HepG2 (cell line): ENCODE measurements around the gene VPS25. TPM values are rescaled to one million over a fixed set of nuclear protein-coding genes. Genes with fewer than 3 reads are reported as not detected.

Experiments
- AGO1 ChIP-seq: fragments of 200-400 bp; formaldehyde crosslinking; IDR thresholded peaks from 2 replicates; pipeline ENCODE4 v1.6.1; 2017; ENCODE audit warnings: mild to moderate bottlenecking, low read depth, low read length, moderate library complexity; ENCODE audit not compliant: poor library complexity, severe bottlenecking
- AKAP8 ChIP-seq: sonication (generic); formaldehyde crosslinking; IDR thresholded peaks from 2 replicates; pipeline ENCODE4 v1.5.1; 2020; ENCODE audit warnings: mild to moderate bottlenecking, missing genetic modification reagents
- CENPX ChIP-seq: sonication (generic); formaldehyde crosslinking; IDR thresholded peaks from 2 replicates; pipeline ENCODE4 v1.9.0; 2021; ENCODE audit warnings: mild to moderate bottlenecking, missing genetic modification reagents, moderate library complexity
- EZH2 ChIP-seq: conservative IDR thresholded peaks from 2 replicates; pipeline ENCODE4 v1.6.1; 2012; ENCODE audit warnings: mild to moderate bottlenecking, low read depth, low read length, moderate library complexity
- FOXJ3 ChIP-seq: sonication (generic); formaldehyde crosslinking; IDR thresholded peaks from 2 replicates; pipeline ENCODE4 v1.4.0; 2020; ENCODE audit warnings: missing genetic modification reagents, mild to moderate bottlenecking, borderline replicate concordance
- FOXK1 ChIP-seq: sonication (generic); formaldehyde crosslinking; IDR thresholded peaks from 2 replicates; pipeline ENCODE4 v1.4.0; 2020; ENCODE audit warnings: low read depth, missing genetic modification reagents, borderline replicate concordance
- IRF2 ChIP-seq: IDR thresholded peaks from 2 replicates; pipeline ENCODE4 v1.6.1; 2018; ENCODE audit warnings: missing genetic modification reagents, missing compliant biosample characterization
- ISX ChIP-seq: sonication (generic); formaldehyde crosslinking; conservative IDR thresholded peaks from 2 replicates; pipeline ENCODE4 v1.5.0; 2020; ENCODE audit warnings: missing genetic modification reagents
- JUND ChIP-seq: sonication (generic); formaldehyde crosslinking; IDR thresholded peaks from 2 replicates; pipeline ENCODE4 v1.8.0; 2022; ENCODE audit warnings: mild to moderate bottlenecking, missing genetic modification reagents
- KDM5A ChIP-seq: fragments of 200-600 bp; sonication (generic); IDR thresholded peaks from 2 replicates; pipeline ENCODE4 v1.7.0; 2018; ENCODE audit warnings: antibody characterized with exemption, mild to moderate bottlenecking, low read length, borderline replicate concordance
- KLF15 ChIP-seq: sonication (generic); formaldehyde crosslinking; IDR thresholded peaks from 2 replicates; pipeline ENCODE4 v1.8.1; 2023; ENCODE audit warnings: borderline replicate concordance, mild to moderate bottlenecking, inconsistent platforms, missing genetic modification reagents, mixed read lengths
- MEF2D ChIP-seq: sonication (generic); formaldehyde crosslinking; IDR thresholded peaks from 2 replicates; pipeline ENCODE4 v1.5.1; 2020; ENCODE audit warnings: mild to moderate bottlenecking, missing genetic modification reagents
- MTA3 ChIP-seq: sonication (generic); formaldehyde crosslinking; IDR thresholded peaks from 2 replicates; pipeline ENCODE4 v1.4.0; 2020; ENCODE audit warnings: missing genetic modification reagents
- MTF1 ChIP-seq: sonication (generic); formaldehyde crosslinking; IDR thresholded peaks from 2 replicates; pipeline ENCODE4 v1.5.0; 2020; ENCODE audit warnings: missing genetic modification reagents
- MXD4 ChIP-seq: IDR thresholded peaks from 2 replicates; pipeline ENCODE4 v1.6.1; 2016; ENCODE audit warnings: mild to moderate bottlenecking, missing biosample characterization, missing genetic modification reagents
- MXI1 ChIP-seq: IDR thresholded peaks from 3 replicates; pipeline ENCODE4 v1.6.1; 2012; ENCODE audit warnings: low read depth, low read length, inconsistent platforms, borderline replicate concordance
- RXRA ChIP-seq: sonication (generic); formaldehyde crosslinking; IDR thresholded peaks from 2 replicates; pipeline ENCODE4 v1.5.1; 2020; ENCODE audit warnings: missing genetic modification reagents
- TAF1 ChIP-seq: sonication (generic); formaldehyde crosslinking; IDR thresholded peaks from 2 replicates; pipeline ENCODE4 v1.4.0; 2020; ENCODE audit warnings: missing genetic modification reagents
- THAP11 ChIP-seq: IDR thresholded peaks from 2 replicates; pipeline ENCODE4 v1.6.1; 2016; ENCODE audit warnings: missing biosample characterization, missing genetic modification reagents
- ZBTB20 ChIP-seq: sonication (generic); formaldehyde crosslinking; IDR thresholded peaks from 2 replicates; pipeline ENCODE4 v1.8.1; 2023; ENCODE audit warnings: missing genetic modification reagents, low read depth, mild to moderate bottlenecking, borderline replicate concordance
- ZEB1 ChIP-seq: IDR thresholded peaks from 2 replicates; pipeline ENCODE4 v1.6.1; 2012; ENCODE audit warnings: mild to moderate bottlenecking, low read depth, inconsistent platforms; ENCODE audit not compliant: insufficient replicate concordance
- ZFY ChIP-seq: sonication (generic); formaldehyde crosslinking; IDR thresholded peaks from 2 replicates; pipeline ENCODE4 v1.4.0; 2020; ENCODE audit warnings: missing genetic modification reagents
- ZNF292 ChIP-seq: sonication (generic); formaldehyde crosslinking; IDR thresholded peaks from 2 replicates; pipeline ENCODE4 v1.8.1; 2022; ENCODE audit warnings: mild to moderate bottlenecking, low read depth, missing genetic modification reagents, borderline replicate concordance
- ZNF317 ChIP-seq: sonication (generic); formaldehyde crosslinking; IDR thresholded peaks from 2 replicates; pipeline ENCODE4 v1.5.0; 2020; ENCODE audit warnings: mild to moderate bottlenecking, missing genetic modification reagents
- ZNF556 ChIP-seq: sonication (generic); formaldehyde crosslinking; IDR thresholded peaks from 2 replicates; pipeline ENCODE4 v1.4.0; 2020; ENCODE audit warnings: mild to moderate bottlenecking, missing genetic modification reagents, borderline replicate concordance
- ZNF577 ChIP-seq: sonication (generic); formaldehyde crosslinking; IDR thresholded peaks from 2 replicates; pipeline ENCODE4 v1.4.0; 2020; ENCODE audit warnings: mild to moderate bottlenecking, low read depth, missing genetic modification reagents, borderline replicate concordance
- ZNF782 ChIP-seq: sonication (generic); formaldehyde crosslinking; IDR thresholded peaks from 2 replicates; pipeline ENCODE4 v1.4.0; 2020; ENCODE audit warnings: missing genetic modification reagents, mild to moderate bottlenecking, borderline replicate concordance
- ZNF790 ChIP-seq: sonication (generic); formaldehyde crosslinking; IDR thresholded peaks from 2 replicates; pipeline ENCODE4 v1.8.0; 2022; ENCODE audit warnings: missing genetic modification reagents, mild to moderate bottlenecking, borderline replicate concordance
- ZSCAN29 ChIP-seq: sonication (generic); formaldehyde crosslinking; conservative IDR thresholded peaks from 2 replicates; pipeline ENCODE4 v1.4.0; 2020; ENCODE audit warnings: mild to moderate bottlenecking, missing genetic modification reagents
- ZZZ3 ChIP-seq: sonication (generic); formaldehyde crosslinking; IDR thresholded peaks from 2 replicates; pipeline ENCODE4 v1.4.0; 2020; ENCODE audit warnings: missing genetic modification reagents, mild to moderate bottlenecking, borderline replicate concordance
- polyA plus RNA-seq, 8 experiments: library from polyadenylated mRNA; depleted of rRNA in 3 of 8; stranded (reverse) in 7 of 8; unstranded in 1 of 8; fragments of >200 nt; fragmentation: Illumina TruSeq in 4 of 8; extraction: Trizol in 4 of 8; gene quantifications; 2 replicates each; pipeline versions ENCODE4 v1.2.1 to v1.2.3, GENCODE V29; 2011 to 2016; ENCODE audit warnings: low read depth in 4 of 8, missing spikeins in 1 of 8, mixed read lengths in 1 of 8; ENCODE audit not compliant: insufficient read depth in 1 of 8
- total RNA-seq, 5 experiments: library from RNA; depleted of rRNA; stranded (reverse); fragments of >200 nt; fragmentation: Illumina TruSeq; extraction: Trizol; gene quantifications; 2 replicates each; pipeline ENCODE4 v1.2.3, GENCODE V29; 2016; ENCODE audit warnings: low read depth in 1 of 5
- TF ChIP-seq, protein P1 (sequence below): fragments of 450-650 bp; IDR thresholded peaks from 2 replicates; pipeline ENCODE4 v1.6.1; 2017
- TF ChIP-seq, protein P2 (sequence below): sonication (generic); formaldehyde crosslinking; IDR thresholded peaks from 2 replicates; pipeline ENCODE4 v1.4.0; 2020; ENCODE audit warnings: mild to moderate bottlenecking, missing genetic modification reagents

The VPS25 gene
- total and polyA plus RNA-seq, 2 of the 13 experiments (the other 11 are each of a cell fraction or from before 2014, with no cell fraction given): 161 to 249 TPM

DNA sequence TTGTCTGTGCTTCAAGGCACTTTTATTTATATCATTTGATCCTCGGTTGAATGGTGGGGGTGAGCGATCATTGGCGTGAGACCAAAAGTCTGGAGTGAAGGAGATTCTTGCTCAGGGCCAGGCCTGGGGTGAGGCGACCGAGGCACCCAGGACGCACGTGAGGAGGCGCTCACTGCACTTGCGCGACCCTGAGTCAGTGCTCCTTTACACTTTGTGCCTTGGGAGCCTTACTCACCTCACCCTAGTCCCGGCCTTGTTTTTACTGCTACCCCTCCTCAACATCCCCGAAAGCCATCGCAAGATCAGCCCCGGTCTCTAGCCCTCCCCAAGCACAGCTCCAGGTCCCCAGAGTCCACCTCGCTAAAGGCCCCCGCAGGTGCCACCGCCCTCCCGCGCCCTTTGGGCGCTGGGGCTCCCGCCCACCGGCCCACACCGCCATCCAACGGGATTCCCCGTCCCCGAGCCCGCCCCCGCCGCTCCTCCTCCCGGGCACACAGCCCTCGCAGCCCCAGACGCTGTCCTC lies 28.9 kb upstream of the VPS25 start (continued):
- TF ChIP-seq EZH2 (no peak), AGO1 (no peak), ISX (CRISPR knock-in tag) (0 out of 2 replicates have a peak, but pooled peaks have one; percentile 45), MTA3 (CRISPR knock-in tag) (no peak), ZEB1 (peak; percentile 14), IRF2 (CRISPR knock-in tag) (no peak; the same call in 1 of the 2 replicates), AKAP8 (CRISPR knock-in tag) (no peak), ZNF556 (CRISPR knock-in tag) (no peak), THAP11 (CRISPR knock-in tag) (no peak), ZNF782 (CRISPR knock-in tag) (no peak; the same call in 1 of the 2 replicates), MXI1 (no peak), ZNF317 (peak; percentile 76; the same call in 1 of the 2 replicates), ZNF790 (CRISPR knock-in tag) (peak; percentile 18; the same call in 1 of the 2 replicates), MEF2D (no peak), ZNF577 (CRISPR knock-in tag) (0 out of 2 replicates have a peak, but pooled peaks have one; percentile 32), KLF15 (CRISPR knock-in tag) (peak; percentile 39; the same call in 1 of the 2 replicates), FOXJ3 (CRISPR knock-in tag) (no peak), KDM5A (no peak), ZFY (peak; percentile 85), ZZZ3 (CRISPR knock-in tag) (peak; percentile 21; the same call in 1 of the 2 replicates), ZNF292 (no peak), MTF1 (CRISPR knock-in tag) (no peak), JUND (CRISPR knock-in tag) (no peak), RXRA (CRISPR knock-in tag) (peak; percentile 42; the same call in 1 of the 2 replicates), MXD4 (CRISPR knock-in tag) (no peak), CENPX (CRISPR knock-in tag) (no peak), TAF1 (CRISPR knock-in tag) (no peak), FOXK1 (CRISPR knock-in tag) (no peak), ZSCAN29 (CRISPR knock-in tag) (0 out of 2 replicates have a peak, but pooled peaks have one; percentile 29), ZBTB20 (no peak; the same call in 1 of the 2 replicates)
- TF ChIP-seq, protein P1, sequence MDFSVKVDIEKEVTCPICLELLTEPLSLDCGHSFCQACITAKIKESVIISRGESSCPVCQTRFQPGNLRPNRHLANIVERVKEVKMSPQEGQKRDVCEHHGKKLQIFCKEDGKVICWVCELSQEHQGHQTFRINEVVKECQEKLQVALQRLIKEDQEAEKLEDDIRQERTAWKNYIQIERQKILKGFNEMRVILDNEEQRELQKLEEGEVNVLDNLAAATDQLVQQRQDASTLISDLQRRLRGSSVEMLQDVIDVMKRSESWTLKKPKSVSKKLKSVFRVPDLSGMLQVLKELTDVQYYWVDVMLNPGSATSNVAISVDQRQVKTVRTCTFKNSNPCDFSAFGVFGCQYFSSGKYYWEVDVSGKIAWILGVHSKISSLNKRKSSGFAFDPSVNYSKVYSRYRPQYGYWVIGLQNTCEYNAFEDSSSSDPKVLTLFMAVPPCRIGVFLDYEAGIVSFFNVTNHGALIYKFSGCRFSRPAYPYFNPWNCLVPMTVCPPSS: no peak
- TF ChIP-seq, protein P2, sequence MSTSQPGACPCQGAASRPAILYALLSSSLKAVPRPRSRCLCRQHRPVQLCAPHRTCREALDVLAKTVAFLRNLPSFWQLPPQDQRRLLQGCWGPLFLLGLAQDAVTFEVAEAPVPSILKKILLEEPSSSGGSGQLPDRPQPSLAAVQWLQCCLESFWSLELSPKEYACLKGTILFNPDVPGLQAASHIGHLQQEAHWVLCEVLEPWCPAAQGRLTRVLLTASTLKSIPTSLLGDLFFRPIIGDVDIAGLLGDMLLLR: no peak
